ENCODE data around the gene PCMT1. TPM values are rescaled to one million over a fixed set of nuclear protein-coding genes. Genes with fewer than 3 reads are reported as not detected.
A peak's percentile ranks its signal among the peaks of the same experiment; 100 is the strongest.

Gene PCMT1
- total and polyA plus RNA-seq, 2 of the 13 experiments (the other 11 are each of a cell fraction or from before 2014, with no cell fraction given): 112 to 169 TPM

- TF ChIP-seq MYPOP (CRISPR knock-in tag; IDR thresholded peaks at IDR 0.05) (no peak), RARG (CRISPR knock-in tag; IDR thresholded peaks at IDR 0.05; ENCODE audit: low read depth) (no peak), AGO2 (optimal IDR thresholded peaks at IDR 0.05; ENCODE audit: low read depth, low read length) (no peak), PCBP1 (IDR thresholded peaks at IDR 0.05; ENCODE audit: borderline replicate concordance, low read depth, low read length) (no peak), ASH2L (IDR thresholded peaks at IDR 0.05; ENCODE audit: insufficient read length, low read depth, low read length) (no peak), ZUFSP (CRISPR knock-in tag; IDR thresholded peaks at IDR 0.05; ENCODE audit: borderline replicate concordance) (no peak), ZNF772 (CRISPR knock-in tag; IDR thresholded peaks at IDR 0.05) (no peak; the same call in 1 of the 2 replicates), ZNF776 (CRISPR knock-in tag; IDR thresholded peaks at IDR 0.05) (no peak), MTA1 (CRISPR knock-in tag; IDR thresholded peaks at IDR 0.05; ENCODE audit: borderline replicate concordance) (no peak), ZFP90 (CRISPR knock-in tag; IDR thresholded peaks at IDR 0.05; ENCODE audit: borderline replicate concordance) (no peak; the same call in 1 of the 2 replicates), GABPB1 (CRISPR knock-in tag; IDR thresholded peaks at IDR 0.05) (no peak; the same call in 1 of the 2 replicates), RARA (CRISPR knock-in tag; IDR thresholded peaks at IDR 0.05) (0 out of 2 replicates have a peak, but pooled peaks have one; percentile 6), ZNF674 (CRISPR knock-in tag; IDR thresholded peaks at IDR 0.05; ENCODE audit: low read depth) (no peak), POLR2G (IDR thresholded peaks at IDR 0.05; ENCODE audit: low read depth, low read length) (peak; percentile 41; the same call in 1 of the 2 replicates), NCOR1 (IDR thresholded peaks at IDR 0.05; ENCODE audit: borderline replicate concordance, low read length) (no peak), SNAPC5 (CRISPR knock-in tag; IDR thresholded peaks at IDR 0.05; ENCODE audit: borderline replicate concordance) (no peak), CSRNP2 (CRISPR knock-in tag; conservative IDR thresholded peaks at IDR 0.05; ENCODE audit: low read depth) (no peak)
- TF ChIP-seq, protein P1, sequence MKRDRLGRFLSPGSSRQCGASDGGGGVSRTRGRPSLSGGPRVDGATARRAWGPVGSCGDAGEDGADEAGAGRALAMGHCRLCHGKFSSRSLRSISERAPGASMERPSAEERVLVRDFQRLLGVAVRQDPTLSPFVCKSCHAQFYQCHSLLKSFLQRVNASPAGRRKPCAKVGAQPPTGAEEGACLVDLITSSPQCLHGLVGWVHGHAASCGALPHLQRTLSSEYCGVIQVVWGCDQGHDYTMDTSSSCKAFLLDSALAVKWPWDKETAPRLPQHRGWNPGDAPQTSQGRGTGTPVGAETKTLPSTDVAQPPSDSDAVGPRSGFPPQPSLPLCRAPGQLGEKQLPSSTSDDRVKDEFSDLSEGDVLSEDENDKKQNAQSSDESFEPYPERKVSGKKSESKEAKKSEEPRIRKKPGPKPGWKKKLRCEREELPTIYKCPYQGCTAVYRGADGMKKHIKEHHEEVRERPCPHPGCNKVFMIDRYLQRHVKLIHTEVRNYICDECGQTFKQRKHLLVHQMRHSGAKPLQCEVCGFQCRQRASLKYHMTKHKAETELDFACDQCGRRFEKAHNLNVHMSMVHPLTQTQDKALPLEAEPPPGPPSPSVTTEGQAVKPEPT (CRISPR knock-in tag; IDR thresholded peaks at IDR 0.05; ENCODE audit: low read depth): no peak
Measured at GRCh38 chr6:149831308-149831820, 81.8 kb downstream of the PCMT1 start (continued).
